Thymus (tissue), 11 donors: ENCODE measurements around the gene CNTN2. TPM values are rescaled to one million over a fixed set of nuclear protein-coding genes. Genes with fewer than 3 reads are reported as not detected.
A peak's percentile ranks its signal among the peaks of the same experiment; 100 is the strongest.

Source experiments
- DNase-seq, 9 donors: peaks; one replicate each; pipeline ENCODE4 v3.0.0-alpha.2; 2013; ENCODE audit warnings: low spot score in 9 of 9, low read depth in 6 of 9, missing footprints in 1 of 9
- H3K27ac ChIP-seq, 2 donors: one replicate each; pipeline ENCODE4 v1.5.1; 2013; ENCODE audit warnings: control low read depth in 1 of 2, low read depth in 1 of 2, low read length in 1 of 2, mild to moderate bottlenecking in 1 of 2, moderate library complexity in 1 of 2
- H3K27me3 ChIP-seq, 2 donors: one replicate each; pipeline ENCODE4 v1.5.1; 2013; ENCODE audit warnings: low read length in 1 of 2; ENCODE audit not compliant: control insufficient read depth in 2 of 2, insufficient read depth in 1 of 2
- H3K36me3 ChIP-seq, 2 donors: one replicate each; pipeline ENCODE4 v1.5.1; 2013; ENCODE audit warnings: low read length in 1 of 2, mild to moderate bottlenecking in 1 of 2, moderate library complexity in 1 of 2; ENCODE audit not compliant: control insufficient read depth in 2 of 2, insufficient read depth in 2 of 2
- H3K4me1 ChIP-seq, 2 donors: one replicate each; pipeline ENCODE4 v1.5.1; 2013; ENCODE audit warnings: low read length in 2 of 2; ENCODE audit not compliant: control insufficient read depth in 2 of 2, insufficient read depth in 2 of 2
- H3K4me3 ChIP-seq, 2 donors: one replicate each; pipeline ENCODE4 v1.5.1; 2013; ENCODE audit warnings: low read length in 2 of 2, control low read depth in 1 of 2, mild to moderate bottlenecking in 1 of 2
- H3K9me3 ChIP-seq, 2 donors: one replicate each; pipeline ENCODE4 v1.5.1; 2013; ENCODE audit warnings: low read length in 1 of 2, mild to moderate bottlenecking in 1 of 2; ENCODE audit not compliant: control insufficient read depth in 2 of 2, insufficient read depth in 1 of 2
- WGBS: extraction: QIAGEN DNeasy Blood & Tissue Kit; methylation state at CpG from one replicate; pipeline ENCODE4 v1.1.7; 2013; 5-methylcytosine and 5-hydroxymethylcytosine counted together
- polyA plus RNA-seq: library from polyadenylated mRNA; stranded (reverse); fragments of 200-250 nt; gene quantifications from one replicate; pipeline ENCODE4 v1.2.3, GENCODE V29; 2013
- total RNA-seq: library from RNA; stranded (reverse); fragments of 120-200 nt; gene quantifications from one replicate; pipeline ENCODE4 v1.2.4, GENCODE V29; 2013
- donor health status: healthy.

Gene CNTN2
- total and polyA plus RNA-seq, 2 donors: 0.27 to 0.28 TPM

GRCh38 chr1:205072881-205073280, 29.9 kb downstream of the CNTN2 start:
- H3K27ac ChIP-seq: no peak overlapping the region
- WGBS: 97% methylated on average over 8 of the region's 8 CpGs
- H3K4me1 ChIP-seq: no peaks in the 10 kb centered on the region
- H3K9me3 ChIP-seq: no peaks in the 10 kb centered on the region
- no peak for DNase-seq
- H3K4me3 ChIP-seq: no peak overlapping the region
- H3K27me3 ChIP-seq: no peaks in the 10 kb centered on the region
- H3K36me3 ChIP-seq: no peaks in the 10 kb centered on the region

GRCh38 chr1:205073511-205073910, 30.5 kb downstream of the CNTN2 start:
- H3K27ac ChIP-seq: no peak overlapping the region
- H3K36me3 ChIP-seq: no peaks in the 10 kb centered on the region
- no peaks in the 10 kb centered on the region for H3K4me1 ChIP-seq
- DNase-seq: no peak
- no peaks in the 10 kb centered on the region for H3K9me3 ChIP-seq
- H3K27me3 ChIP-seq: no peaks in the 10 kb centered on the region
- no peak overlapping the region for H3K4me3 ChIP-seq
- 98% methylated on average over 12 of the region's 12 CpGs for whole genome bisulfite sequencing

DNA sequence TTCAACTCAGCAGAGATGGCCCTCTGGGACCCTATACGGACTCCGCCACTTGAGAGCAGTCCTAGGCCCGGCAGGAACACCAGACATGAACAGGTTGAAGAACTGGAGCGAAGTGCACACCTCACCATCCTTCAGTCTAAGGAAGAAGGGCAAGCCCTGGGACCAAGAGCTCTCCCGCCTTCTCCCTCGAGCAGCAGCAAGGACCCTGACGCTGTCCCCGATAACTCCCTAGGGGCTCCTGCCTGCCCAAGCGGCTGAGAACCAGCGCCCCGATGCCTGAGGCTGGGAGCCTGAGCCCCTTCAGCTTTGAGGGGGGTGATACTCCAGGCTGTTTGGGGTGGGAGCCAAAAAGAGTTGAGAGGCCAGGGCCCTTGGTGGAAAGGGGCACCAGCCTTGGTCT, 31.1 kb downstream of the CNTN2 start:
- Histone ChIP-seq H3K9me3 (no peaks in the 10 kb centered on the region), H3K4me3 (no peak overlapping the region), H3K36me3 (no peaks in the 10 kb centered on the region), H3K27me3 (no peaks in the 10 kb centered on the region), H3K27ac (no peak overlapping the region), H3K4me1 (no peaks in the 10 kb centered on the region)
- 97% methylated on average over 11 of the region's 11 CpGs for WGBS
- DNase-seq: no peak

GRCh38 chr1:205074513-205074912, 31.5 kb downstream of the CNTN2 start:
- no peaks in the 10 kb centered on the region for H3K36me3 ChIP-seq
- no peaks in the 10 kb centered on the region for H3K4me1 ChIP-seq
- no peaks in the 10 kb centered on the region for H3K9me3 ChIP-seq
- H3K27me3 ChIP-seq: no peaks in the 10 kb centered on the region
- H3K27ac ChIP-seq: no peak overlapping the region
- 97% methylated on average over 7 of the region's 7 CpGs for WGBS
- no peak overlapping the region for H3K4me3 ChIP-seq
- no peak for DNase-seq

DNA sequence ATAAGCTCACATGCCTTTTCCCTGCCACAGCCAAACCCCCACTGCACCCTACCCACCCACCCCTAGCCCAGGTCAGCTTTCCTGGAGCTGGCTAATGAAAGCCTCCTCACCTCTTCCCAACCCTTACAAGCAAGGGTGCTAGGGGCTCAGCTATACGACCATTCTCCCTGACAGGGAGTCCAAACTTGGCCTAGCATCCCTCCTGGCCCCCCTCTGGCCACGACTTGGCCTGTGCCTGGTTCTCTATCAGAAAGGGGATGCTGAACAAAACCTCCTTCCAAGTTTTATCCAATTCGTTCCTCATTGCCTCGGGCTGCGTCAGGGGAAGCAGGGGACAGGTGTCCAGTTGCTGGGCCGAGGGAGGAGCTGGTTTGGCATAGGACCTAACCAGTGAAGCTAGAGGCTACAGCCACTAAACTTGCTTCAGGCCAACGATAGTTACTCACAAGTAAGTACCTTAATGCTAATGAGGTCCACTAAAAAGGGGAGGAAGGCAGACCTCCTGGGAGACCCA, 32.7 kb downstream of the CNTN2 start:
- DNase-seq: no peak
- Histone ChIP-seq H3K27me3 (no peaks in the 10 kb centered on the region), H3K9me3 (no peaks in the 10 kb centered on the region)

GRCh38 chr1:205076245-205076761, 33.3 kb downstream of the CNTN2 start:
- no peak for DNase-seq
- no peaks in the 10 kb centered on the region for H3K9me3 ChIP-seq
- no peaks in the 10 kb centered on the region for H3K27me3 ChIP-seq
- 91% methylated on average over 4 of the region's 4 CpGs for WGBS
- H3K4me3 ChIP-seq: no peak overlapping the region
- H3K4me1 ChIP-seq: no peaks in the 10 kb centered on the region
- no peaks in the 10 kb centered on the region for H3K36me3 ChIP-seq
- H3K27ac ChIP-seq: no peak overlapping the region

More for the DNA sequence above, 32.7 kb downstream of the CNTN2 start:
- 91% methylated on average over 7 of the region's 7 CpGs for WGBS
- no peaks in the 10 kb centered on the region for H3K36me3 ChIP-seq
- no peaks in the 10 kb centered on the region for H3K4me1 ChIP-seq
- H3K4me3 ChIP-seq: no peak overlapping the region
- H3K27ac ChIP-seq: no peak overlapping the region

DNA sequence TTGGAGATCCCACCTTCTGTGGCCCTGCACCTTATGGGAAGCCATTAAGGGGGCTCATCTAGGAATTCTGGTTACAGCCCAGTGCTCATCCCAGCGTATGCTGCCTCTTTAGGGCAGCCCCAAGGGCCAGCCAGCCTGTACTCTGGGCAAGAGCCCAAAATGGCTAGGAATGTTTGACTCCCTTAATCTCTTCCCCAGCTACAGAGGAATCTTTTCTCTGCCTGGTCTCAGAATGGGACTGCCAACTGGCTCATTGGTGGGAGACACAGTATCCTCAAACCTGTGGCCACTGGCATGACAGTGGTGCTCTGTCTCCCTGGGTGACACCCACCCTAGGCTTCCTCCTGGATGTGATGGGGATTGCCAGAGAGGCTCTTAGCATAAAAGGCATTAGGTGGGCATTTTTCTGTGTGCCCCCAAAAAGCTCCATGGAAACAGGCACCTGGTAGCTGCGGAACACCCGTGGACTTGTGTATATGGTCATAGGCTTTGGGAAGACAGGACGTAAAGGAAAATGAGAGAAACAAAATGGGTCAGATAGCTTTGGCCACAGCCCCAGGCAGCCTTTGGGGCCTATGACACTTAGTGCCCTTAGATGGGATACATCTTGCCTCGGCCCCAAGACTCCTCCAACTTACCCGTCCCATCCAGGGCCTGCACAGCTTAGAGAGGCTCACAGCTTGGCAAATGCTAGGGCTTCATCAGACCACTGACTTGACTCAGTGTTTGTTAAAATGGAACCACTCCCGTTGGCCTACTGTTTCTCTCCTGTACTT, 34.3 kb downstream of the CNTN2 start:
- no peaks in the 10 kb centered on the region for H3K4me1 ChIP-seq
- H3K27ac ChIP-seq: no peak overlapping the region
- H3K4me3 ChIP-seq: no peak overlapping the region
- H3K27me3 ChIP-seq: no peaks in the 10 kb centered on the region
- peaks cover 0 to 1% of the 10 kb centered on the region in 2 donors for H3K36me3 ChIP-seq
- H3K9me3 ChIP-seq: no peaks in the 10 kb centered on the region
- WGBS: 97% methylated on average over 7 of the region's 7 CpGs
- DNase-seq: no peak

DNA sequence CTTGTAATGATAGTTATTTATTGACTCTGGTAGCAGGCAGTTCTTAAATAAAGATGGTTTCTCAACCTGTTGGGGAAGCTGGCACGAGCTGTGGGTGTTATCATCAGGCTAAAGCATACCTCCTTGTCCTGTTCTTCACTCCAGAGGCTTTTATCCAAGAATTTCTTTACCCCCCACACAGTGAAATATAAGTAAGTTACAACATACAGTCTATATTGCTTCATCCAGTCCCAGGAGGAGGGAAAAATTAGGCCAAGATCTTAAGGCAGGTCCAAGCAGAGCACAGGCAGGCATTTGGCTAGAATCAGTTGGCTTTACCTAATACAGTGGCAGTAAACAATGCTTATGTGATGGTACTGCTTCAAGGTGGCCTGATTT, 34.9 kb downstream of the CNTN2 start:
- Histone ChIP-seq H3K4me1 (no peaks in the 10 kb centered on the region), H3K27me3 (no peaks in the 10 kb centered on the region), H3K4me3 (no peak overlapping the region), H3K27ac (no peak overlapping the region), H3K9me3 (no peaks in the 10 kb centered on the region), H3K36me3 (peaks cover 0 to 5% of the 10 kb centered on the region in 2 donors)
- 98% methylated on average over 1 of the region's 1 CpG for WGBS
- no peak for DNase-seq

DNA sequence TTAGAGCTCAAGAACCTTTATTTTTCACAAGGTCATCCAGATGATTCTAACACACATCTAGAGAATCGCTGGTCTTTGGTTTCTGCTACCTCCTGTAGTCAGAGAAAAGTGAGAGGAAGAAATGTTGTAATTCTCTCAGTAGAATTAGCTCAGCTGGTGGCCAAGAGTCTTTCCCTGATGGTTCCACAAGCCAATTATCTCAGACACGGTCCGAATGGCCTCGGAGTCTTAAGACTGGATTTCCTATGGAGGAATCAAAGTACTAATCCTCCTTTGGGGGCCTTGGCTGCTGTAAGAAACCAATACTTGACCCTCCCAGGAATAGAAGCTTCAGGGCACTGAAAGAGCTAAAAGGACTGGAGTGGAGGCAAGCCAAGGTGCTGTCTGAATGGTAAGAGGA, 39.4 kb downstream of the CNTN2 start:
- Histone ChIP-seq H3K36me3 (peaks cover 14 to 31% of the 10 kb centered on the region in 2 donors), H3K9me3 (no peaks in the 10 kb centered on the region), H3K4me3 (no peak overlapping the region), H3K27me3 (no peaks in the 10 kb centered on the region), H3K27ac (peak overlapping the region in 1 of 2 donors; percentile 31), H3K4me1 (no peaks in the 10 kb centered on the region)
- DNase-seq: peak in 1 of 9 donors; percentile 5
- 97% methylated on average over 4 of the region's 4 CpGs for WGBS
